Activated CD4-positive, alpha-beta T cell treated with anti-CD3 and anti-CD28 coated beads for 24 hours (primary cell): ENCODE data around the gene SH3RF1.

ENCODE experiments used
- DNase-seq, 2 donors: peaks; one replicate each; pipeline ENCODE4 v3.0.0-alpha.2; 2020; ENCODE audit warnings: low read depth in 2 of 2

The SH3RF1 gene

GRCh38 chr4:169275180-169275579, 4.4 kb upstream of the SH3RF1 start:
- no peak for DNase-seq

GRCh38 chr4:169274033-169274432, 3.3 kb upstream of the SH3RF1 start:
- DNase-seq = no peak

- DNase-seq = no peak
Observed at GRCh38 chr4:169272265-169272886, 1.6 kb upstream of the SH3RF1 start.

GRCh38 chr4:169271692-169272007, 894 bp upstream of the SH3RF1 start:
- no peak for DNase-seq

DNA sequence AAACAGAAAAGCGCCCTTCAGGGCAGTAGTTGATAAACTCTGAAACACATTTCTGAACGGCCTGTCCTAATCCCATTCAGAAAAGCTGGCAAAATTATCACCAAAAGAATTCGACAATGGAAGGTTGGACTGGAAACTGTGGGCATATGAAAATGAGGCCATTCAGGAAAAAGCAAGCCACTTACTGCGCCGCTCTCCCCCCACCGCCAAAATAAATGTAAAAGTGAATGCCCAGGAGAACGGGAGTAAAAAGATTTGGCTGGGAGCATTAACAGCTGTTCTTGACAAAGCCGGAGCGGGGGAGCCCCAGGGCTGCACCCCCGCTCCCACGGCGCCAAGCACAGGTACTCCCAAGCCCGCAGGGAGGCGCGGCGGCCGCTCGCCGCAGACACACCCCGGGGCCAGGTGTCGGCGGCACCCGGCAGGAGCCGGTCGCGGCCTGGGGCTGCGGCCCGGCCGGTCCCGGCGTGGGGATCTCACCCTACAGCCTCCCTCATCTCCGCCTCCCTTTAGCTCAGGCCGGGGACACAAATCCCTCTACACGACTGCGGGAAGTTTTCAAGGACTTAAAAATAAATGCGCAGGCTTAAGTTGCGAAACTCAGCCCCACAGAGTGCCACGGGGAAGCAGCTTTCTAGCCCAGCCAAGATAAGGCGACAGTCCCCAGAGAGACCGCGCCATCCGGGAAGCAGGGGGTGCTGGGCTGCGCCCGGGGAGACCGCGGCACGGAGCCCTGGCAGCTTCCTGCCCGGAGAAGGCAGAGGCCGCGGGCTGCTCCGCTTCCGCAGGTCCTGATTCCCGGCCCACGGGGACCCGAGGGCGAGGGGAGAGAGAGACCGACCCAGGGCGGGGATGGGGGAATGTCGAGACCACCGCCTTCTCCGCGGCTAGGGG, 593 bp downstream of the SH3RF1 start:
- peak in 1 of 2 donors; percentile 15 for DNase-seq

- no peak for DNase-seq
Observed at GRCh38 chr4:169268951-169269760, 1.6 kb downstream of the SH3RF1 start.

GRCh38 chr4:169267070-169267469, 3.7 kb downstream of the SH3RF1 start:
- no peak for DNase-seq

DNA sequence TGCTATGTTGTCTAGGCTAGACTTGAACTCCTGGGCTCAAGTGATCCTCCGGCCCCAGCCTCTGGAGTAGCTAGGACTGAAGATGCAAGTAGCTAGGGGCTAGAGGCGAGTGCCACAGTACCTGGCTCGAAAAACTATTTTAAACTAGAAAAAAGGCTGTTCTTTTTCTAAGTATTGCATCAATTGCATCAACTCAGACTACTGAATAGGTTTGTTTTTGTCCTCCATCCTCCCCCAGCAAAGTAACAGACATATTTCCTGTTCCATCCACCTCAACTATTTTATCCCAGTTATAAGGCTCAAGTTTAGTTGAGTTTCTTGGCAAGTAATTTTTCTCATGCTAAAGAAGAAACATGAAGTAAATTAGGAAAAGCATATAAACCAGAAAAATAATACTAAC, 4.1 kb downstream of the SH3RF1 start:
- DNase-seq = no peak

DNA sequence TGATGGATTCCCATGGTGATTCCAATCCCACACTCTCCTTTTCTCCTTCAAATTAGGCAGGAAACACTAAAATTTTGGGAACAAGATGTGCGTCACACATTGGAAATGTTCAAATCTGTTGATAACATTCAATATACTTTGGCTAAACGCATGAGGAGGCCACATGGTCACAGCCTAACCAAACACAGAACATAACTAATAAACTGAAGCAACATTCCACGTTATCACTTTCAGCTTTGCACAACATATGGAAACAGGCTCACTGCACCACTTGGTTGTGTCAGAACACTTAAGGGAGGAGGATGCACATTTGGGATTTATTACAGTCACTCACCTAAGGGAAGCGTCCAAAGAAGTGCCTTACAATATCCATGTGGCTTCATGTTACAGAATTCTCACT, 4.7 kb downstream of the SH3RF1 start:
- no peak for DNase-seq

DNA sequence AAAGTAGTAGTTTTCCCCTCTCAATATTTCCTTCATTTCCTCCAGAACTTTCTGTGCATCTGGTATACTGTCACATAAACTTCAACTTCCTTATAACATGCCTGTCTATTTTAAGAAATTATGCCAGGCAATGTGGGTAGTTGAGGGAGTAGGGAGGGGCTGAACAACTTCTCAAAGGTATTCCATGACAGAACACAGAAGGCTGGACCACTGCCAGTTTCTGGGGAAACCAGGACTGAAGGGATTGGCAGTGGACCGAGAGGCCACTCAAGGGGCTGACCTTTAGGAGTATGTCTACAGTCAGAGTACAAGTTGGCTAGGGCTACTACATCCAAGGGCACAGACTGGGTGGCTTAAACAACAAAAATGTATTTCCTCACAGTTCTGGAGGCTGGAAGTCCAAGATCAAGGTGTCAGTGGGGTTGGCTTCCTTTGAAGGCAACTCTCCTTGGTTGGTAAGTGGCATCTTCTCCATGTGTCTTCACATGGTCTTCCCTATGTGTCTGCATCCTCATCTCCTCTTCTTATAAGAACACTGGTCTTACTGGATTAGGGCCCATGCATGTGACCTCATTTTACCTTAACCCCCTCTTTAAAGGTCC, 6.9 kb downstream of the SH3RF1 start:
- DNase-seq = no peak

DNA sequence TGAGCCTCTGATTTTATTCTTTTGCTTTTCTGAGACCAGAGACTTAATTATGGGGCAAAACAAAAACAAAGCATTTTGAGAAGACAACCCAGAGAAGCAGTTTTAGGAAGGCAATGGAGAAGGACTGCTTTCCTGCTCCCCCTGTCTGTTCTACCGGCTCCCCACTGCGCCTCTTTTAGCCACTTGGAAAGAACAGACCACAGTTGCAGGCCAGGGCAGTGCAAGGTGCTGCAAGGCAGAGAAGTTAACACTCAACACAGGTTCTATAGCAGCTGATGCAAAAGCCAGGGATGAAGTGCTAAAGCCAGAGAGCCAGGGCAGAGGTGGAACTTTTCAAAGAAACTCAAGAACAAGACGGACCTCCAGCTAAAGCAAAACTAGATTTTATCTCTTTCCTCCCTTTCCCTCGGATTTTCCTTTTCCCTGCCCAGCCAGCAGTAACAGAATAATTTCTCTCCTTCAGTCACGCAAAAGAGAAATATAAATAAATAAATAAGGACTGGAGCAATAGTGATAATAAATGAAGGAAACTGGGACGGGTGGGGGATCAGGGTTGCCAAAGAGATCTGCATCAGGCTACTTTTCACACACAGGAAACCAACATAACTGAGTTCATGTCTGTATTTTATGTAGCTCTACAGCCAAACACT, 10.4 kb downstream of the SH3RF1 start:
- DNase-seq = no peak

GRCh38 chr4:169259271-169259670, 11.5 kb downstream of the SH3RF1 start:
- DNase-seq = no peak

- no peak for DNase-seq
Observed at GRCh38 chr4:169258141-169258540, 12.6 kb downstream of the SH3RF1 start.

GRCh38 chr4:169256856-169257761, 13.6 kb downstream of the SH3RF1 start:
- DNase-seq = no peak

DNA sequence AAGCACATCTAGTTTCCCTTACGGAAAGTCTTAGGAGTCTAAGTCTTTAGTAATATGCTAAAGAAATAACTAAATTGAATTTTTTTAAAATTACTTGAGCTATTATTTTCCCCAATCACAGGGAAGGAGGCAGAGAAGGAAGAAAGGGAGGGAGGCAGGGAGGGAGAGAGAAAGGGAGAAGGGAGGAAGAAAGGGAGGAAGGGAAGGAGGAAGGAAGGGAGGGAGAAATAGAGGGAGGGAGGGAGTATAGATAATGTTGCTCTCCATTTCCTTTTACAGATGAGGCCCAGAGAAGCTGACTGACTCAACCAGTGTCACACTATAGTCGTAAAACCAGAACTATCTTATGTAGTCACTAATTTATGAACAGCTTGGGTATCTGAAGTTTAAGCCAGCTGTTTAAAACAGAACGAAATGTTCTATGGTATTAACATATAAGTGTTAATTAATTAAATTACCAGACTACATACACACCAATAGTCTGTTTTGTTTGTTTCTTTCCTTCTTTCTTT, 14.6 kb downstream of the SH3RF1 start:
- DNase-seq = no peak

GRCh38 chr4:169254546-169254983, 16.2 kb downstream of the SH3RF1 start:
- no peak for DNase-seq

DNA sequence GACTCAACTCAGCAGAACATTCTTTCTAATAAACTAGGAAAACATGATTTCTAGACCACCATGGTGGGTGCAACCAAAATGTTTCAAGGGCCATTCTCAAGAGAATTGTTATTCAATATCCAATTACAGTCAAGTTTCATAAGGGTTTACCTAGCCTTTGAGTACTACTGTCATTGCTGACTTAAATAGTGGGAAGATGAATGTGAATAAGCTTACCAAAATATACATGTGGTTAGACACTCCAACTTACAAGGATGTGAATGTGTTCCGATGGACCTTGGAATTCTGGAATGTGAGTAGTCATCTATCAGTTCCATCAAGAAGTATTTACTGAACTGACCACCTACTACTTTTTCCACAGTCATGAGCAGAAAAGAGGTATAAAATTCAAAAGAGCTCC, 16.9 kb downstream of the SH3RF1 start:
- no peak for DNase-seq

DNA sequence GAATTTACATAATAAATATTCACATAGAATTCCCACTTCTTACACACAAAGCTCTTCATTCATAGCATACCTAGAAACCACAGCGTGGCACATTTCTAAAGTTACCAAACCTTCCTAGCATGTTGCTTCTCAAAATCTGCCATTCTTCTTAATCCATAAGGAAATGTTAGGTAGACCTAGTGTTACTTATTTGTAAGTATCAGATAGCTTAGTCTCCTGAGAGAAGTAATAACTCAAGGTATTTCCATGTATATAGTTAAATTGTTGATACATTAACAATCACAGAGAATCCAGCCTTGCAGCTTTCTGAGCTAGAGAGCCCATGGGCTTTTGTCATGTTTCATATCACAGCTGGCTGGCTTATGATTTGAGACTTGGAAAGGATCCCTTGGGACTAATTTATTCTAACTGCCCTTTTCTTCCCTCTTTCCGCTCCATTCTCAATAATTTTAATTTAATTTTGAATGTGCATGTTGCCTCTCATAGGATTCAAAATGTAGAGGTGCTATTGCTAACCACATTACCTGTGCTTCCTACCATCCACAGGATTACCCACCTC, 17.6 kb downstream of the SH3RF1 start:
- DNase-seq = no peak

GRCh38 chr4:169252339-169253112, 18.2 kb downstream of the SH3RF1 start:
- no peak for DNase-seq
